GM12873 (cell line): ENCODE measurements around the gene LRRC7.

Experiments used
- CTCF ChIP-seq: IDR thresholded peaks from 2 replicates; pipeline ENCODE4 v1.5.1; 2012; ENCODE audit warnings: low read depth, mild to moderate bottlenecking, moderate library complexity, low read length, control low read depth; ENCODE audit not compliant: insufficient read depth; ENCODE audit errors: missing control alignments

LRRC7 gene

GRCh38 chr1:70171512-70171911 is 603.8 kb downstream of the LRRC7 start:
- TF ChIP-seq CTCF, result no peak
